ENCODE data around the gene TMEM35B.

The TMEM35B gene

GRCh38 chr1:34984435-34984792 is 733 bp downstream of the TMEM35B start:
- TF ChIP-seq TAF1 (IDR thresholded peaks at IDR 0.05; ENCODE audit: borderline replicate concordance, insufficient read depth, low read length): no peak
- no peak for TF ChIP-seq FOXP2 (optimal IDR thresholded peaks at IDR 0.05; ENCODE audit: borderline replicate concordance, extremely low read depth, extremely low read length, insufficient read depth)
- TF ChIP-seq POLR2AphosphoS5 (IDR thresholded peaks at IDR 0.05; ENCODE audit: low read depth, low read length): no peak

GRCh38 chr1:34983700-34984355 is 1.3 kb downstream of the TMEM35B start:
- no peak for TF ChIP-seq FOXP2 (optimal IDR thresholded peaks at IDR 0.05; ENCODE audit: borderline replicate concordance, extremely low read depth, extremely low read length, insufficient read depth)
- TF ChIP-seq TAF1 (IDR thresholded peaks at IDR 0.05; ENCODE audit: borderline replicate concordance, insufficient read depth, low read length): no peak
- TF ChIP-seq SIN3A (IDR thresholded peaks at IDR 0.05; ENCODE audit: borderline replicate concordance, insufficient read depth, low read length): no peak
- no peak for TF ChIP-seq REST (IDR thresholded peaks at IDR 0.05; ENCODE audit: insufficient read depth in 1 of 2, low read depth in 2 of 2, low read length in 2 of 2)
- TF ChIP-seq POLR2AphosphoS5 (IDR thresholded peaks at IDR 0.05; ENCODE audit: low read depth, low read length): no peak

- no peak for TF ChIP-seq SIN3A (IDR thresholded peaks at IDR 0.05; ENCODE audit: borderline replicate concordance, insufficient read depth, low read length)
- no peak for TF ChIP-seq FOXP2 (optimal IDR thresholded peaks at IDR 0.05; ENCODE audit: borderline replicate concordance, extremely low read depth, extremely low read length, insufficient read depth)
- TF ChIP-seq REST (IDR thresholded peaks at IDR 0.05; ENCODE audit: insufficient read depth in 1 of 2, low read depth in 2 of 2, low read length in 2 of 2): no peak
- TF ChIP-seq POLR2AphosphoS5 (IDR thresholded peaks at IDR 0.05; ENCODE audit: low read depth, low read length): no peak
- TF ChIP-seq TAF1 (IDR thresholded peaks at IDR 0.05; ENCODE audit: borderline replicate concordance, insufficient read depth, low read length): no peak
Measured at GRCh38 chr1:34982820-34983376, 2.2 kb downstream of the TMEM35B start.

- TF ChIP-seq SIN3A (IDR thresholded peaks at IDR 0.05; ENCODE audit: borderline replicate concordance, insufficient read depth, low read length): no peak
- TF ChIP-seq REST (IDR thresholded peaks at IDR 0.05; ENCODE audit: insufficient read depth in 1 of 2, low read depth in 2 of 2, low read length in 2 of 2): no peak
- TF ChIP-seq POLR2AphosphoS5 (IDR thresholded peaks at IDR 0.05; ENCODE audit: low read depth, low read length): no peak
- TF ChIP-seq TAF1 (IDR thresholded peaks at IDR 0.05; ENCODE audit: borderline replicate concordance, insufficient read depth, low read length): no peak
- no peak for TF ChIP-seq FOXP2 (optimal IDR thresholded peaks at IDR 0.05; ENCODE audit: borderline replicate concordance, extremely low read depth, extremely low read length, insufficient read depth)
Measured at GRCh38 chr1:34980715-34981114, 4.4 kb downstream of the TMEM35B start.

GRCh38 chr1:34978921-34979320 is 6.2 kb downstream of the TMEM35B start:
- TF ChIP-seq FOXP2 (optimal IDR thresholded peaks at IDR 0.05; ENCODE audit: borderline replicate concordance, extremely low read depth, extremely low read length, insufficient read depth) (no peak), POLR2AphosphoS5 (IDR thresholded peaks at IDR 0.05; ENCODE audit: low read depth, low read length) (no peak), REST (IDR thresholded peaks at IDR 0.05; ENCODE audit: insufficient read depth in 1 of 2, low read depth in 2 of 2, low read length in 2 of 2) (no peak)
